ENCODE measurements around the gene RNU1-1.
"Not testable (repeated sequence)": the region's sequence is repeated elsewhere in the genome, so short reads cannot be mapped to it uniquely, and the experiment has no call there.

RNU1-1 gene

DNA sequence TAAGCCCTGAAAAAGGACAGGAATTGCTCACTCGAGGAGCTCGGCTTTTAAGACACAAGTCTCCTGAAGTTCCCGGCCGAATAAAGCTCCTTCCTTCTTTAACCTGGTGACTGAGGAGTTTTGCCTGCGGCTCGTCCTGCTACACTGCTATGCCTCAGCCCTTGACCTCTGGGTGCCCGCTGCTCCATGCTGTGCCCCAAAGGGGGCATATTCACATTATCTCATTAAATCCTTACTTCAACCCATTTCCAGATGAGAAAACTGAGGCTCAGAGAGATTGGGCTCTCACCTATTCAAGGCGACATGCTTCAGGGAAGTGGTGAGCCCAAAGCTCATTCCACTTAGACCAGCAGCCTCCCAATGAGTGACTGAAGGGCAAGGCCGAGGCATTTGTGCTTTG is 20.4 kb downstream of the RNU1-1 start:
- not testable (repeated sequence) for DNase-seq (ENCODE audit: low read depth in 2 of 2)

DNA sequence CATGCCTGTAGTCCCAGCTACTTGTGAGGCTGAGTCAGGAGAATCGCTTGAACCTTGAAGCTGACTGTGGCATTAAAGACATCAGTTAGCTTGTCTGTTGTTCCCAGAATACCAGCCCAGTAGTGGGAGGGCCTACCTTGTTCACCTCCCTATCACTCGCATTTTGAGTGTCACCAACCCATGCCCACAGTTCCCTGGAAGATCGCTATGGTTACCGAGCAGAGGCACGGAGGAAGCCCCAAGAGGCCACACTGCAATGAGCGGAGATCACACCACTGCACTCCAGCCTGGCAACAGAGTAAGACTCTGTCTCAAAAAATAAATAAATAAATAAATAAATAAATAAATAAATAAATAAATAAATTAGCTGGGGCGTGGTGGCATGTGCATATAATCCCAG is 21.1 kb downstream of the RNU1-1 start:
- not testable (repeated sequence) for DNase-seq (ENCODE audit: low read depth in 2 of 2)

DNA sequence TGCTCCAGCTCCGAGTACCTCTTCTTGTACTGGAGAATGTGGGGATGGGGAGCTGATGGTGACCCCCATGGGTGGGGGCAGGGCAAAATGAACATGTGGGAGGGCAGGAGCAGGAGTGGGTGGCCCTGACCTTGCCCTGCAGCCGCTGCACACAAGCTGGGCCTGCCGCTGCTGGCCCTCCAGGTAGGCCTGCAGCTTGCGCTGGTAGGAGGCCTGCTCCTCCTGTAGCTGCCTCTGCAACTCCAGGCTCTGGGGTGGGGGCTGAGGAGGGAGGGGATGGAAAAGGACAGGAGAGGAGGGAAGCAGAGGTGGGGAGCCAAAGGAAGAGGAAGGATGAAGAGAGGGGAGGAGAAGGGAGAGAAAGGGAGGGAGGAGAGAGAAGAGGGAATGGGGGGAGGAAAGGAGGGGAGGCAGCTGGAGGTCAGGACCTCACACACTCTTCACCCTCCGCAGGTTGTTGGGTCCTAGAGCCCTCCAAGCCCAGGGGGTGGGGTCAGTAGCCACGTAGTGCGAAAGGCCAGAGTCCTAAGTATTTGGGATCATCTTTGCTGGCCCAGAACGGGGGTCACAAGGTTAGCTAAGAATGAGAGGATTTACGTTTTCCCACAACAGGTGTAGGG is 22.9 kb downstream of the RNU1-1 start:
- no peak for DNase-seq (ENCODE audit: low read depth in 2 of 2)

- not testable (repeated sequence) for DNase-seq (ENCODE audit: low read depth in 2 of 2)
Observed at GRCh38 chr1:16489195-16489880, 24.7 kb downstream of the RNU1-1 start.

GRCh38 chr1:16487011-16487410 is 27.1 kb downstream of the RNU1-1 start:
- DNase-seq (ENCODE audit: low read depth in 2 of 2) = not testable (repeated sequence)

DNA sequence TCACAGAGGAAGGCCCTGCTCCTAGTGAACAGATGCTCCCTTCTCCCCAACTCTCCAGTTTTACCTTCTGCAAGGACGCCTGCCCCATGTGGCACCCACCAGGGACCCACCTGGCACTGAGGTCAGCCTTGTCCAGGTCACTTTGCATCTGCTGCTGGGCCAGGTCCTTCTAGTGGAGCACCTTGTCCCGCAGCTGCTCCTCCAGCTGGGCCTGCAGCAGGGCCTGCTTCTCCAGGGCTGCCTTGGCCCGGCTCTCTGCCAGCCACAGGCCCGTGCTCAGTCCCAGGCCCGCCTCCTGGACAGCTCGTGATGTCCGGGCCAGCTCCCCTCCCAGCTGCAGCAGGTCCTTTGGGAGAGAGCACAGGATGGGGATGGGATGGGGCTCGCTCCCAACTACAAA is 27.8 kb downstream of the RNU1-1 start:
- not testable (repeated sequence) for DNase-seq (ENCODE audit: low read depth in 2 of 2)

- DNase-seq (ENCODE audit: low read depth in 2 of 2) = no peak
Observed at GRCh38 chr1:16484931-16485330, 29.2 kb downstream of the RNU1-1 start.

DNA sequence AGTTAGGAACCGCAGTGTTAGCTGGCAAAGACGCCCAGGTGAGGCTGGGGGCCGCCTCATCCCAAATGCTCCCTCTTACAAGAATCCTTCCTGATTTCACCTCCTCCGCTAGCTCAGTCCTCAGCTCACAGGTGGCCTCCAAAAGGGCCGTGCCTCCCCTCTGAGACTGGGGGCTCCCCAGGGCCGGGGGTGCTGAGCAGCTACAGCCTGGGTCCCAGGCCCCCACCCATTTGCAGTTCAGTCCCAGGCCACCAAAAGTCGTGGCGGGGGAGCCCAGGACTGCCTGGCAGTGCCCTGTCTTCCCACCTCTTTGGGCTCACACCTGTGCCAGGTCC is 29.6 kb downstream of the RNU1-1 start:
- DNase-seq (ENCODE audit: low read depth in 2 of 2) = no peak

DNA sequence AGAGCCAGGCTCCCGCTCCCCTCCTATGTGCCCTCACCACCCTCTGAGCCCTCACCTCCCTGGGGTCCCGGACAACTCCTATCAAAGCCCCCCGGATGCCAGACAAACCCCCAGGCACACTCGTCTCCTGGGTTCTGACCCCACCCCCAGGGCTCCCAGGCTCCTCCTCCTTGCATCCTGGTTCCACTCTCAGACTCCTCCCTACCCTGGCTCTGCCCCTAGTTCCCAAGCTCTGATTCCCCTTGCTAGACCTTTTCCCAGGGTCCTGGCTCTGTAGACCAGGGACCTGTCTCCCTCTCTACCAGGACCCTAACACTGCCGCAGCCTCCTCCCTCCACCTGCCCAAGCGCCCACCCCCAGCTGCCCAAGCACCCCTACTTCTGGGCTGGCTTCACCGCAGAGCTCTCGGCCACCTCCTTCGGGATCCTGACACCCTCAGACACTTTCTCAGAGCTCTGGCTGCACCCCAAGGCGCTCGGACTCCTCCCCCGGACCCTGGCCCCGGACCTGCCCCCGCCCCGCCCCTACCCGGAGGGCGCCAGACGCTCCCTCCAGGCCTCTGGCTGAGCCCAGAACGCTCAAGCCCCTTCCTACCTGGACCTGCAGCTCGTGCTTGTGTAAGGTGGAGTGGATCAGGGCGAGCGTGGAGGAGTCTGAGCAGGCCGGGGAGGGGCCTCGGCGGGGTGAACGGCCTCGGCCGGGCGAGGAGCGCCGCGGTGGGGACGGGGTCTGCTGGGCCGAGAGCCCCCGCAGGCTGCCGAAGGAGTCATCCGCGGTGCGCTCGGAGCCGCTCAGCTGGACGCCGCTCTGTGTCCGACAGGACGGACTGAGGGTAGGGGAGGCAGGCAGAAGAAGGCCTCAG is 30.2 kb downstream of the RNU1-1 start:
- DNase-seq (ENCODE audit: low read depth in 2 of 2) = not testable (repeated sequence)

- not testable (repeated sequence) for DNase-seq (ENCODE audit: low read depth in 2 of 2)
Observed at GRCh38 chr1:16483146-16483545, 30.9 kb downstream of the RNU1-1 start.

GRCh38 chr1:16478091-16478490 is 36.0 kb downstream of the RNU1-1 start:
- DNase-seq (ENCODE audit: low read depth in 2 of 2) = no peak

- not testable (repeated sequence) for DNase-seq (ENCODE audit: low read depth in 2 of 2)
Observed at GRCh38 chr1:16475771-16476770, 38.0 kb downstream of the RNU1-1 start.

GRCh38 chr1:16474891-16475290 is 39.2 kb downstream of the RNU1-1 start:
- not testable (repeated sequence) for DNase-seq (ENCODE audit: low read depth in 2 of 2)

DNA sequence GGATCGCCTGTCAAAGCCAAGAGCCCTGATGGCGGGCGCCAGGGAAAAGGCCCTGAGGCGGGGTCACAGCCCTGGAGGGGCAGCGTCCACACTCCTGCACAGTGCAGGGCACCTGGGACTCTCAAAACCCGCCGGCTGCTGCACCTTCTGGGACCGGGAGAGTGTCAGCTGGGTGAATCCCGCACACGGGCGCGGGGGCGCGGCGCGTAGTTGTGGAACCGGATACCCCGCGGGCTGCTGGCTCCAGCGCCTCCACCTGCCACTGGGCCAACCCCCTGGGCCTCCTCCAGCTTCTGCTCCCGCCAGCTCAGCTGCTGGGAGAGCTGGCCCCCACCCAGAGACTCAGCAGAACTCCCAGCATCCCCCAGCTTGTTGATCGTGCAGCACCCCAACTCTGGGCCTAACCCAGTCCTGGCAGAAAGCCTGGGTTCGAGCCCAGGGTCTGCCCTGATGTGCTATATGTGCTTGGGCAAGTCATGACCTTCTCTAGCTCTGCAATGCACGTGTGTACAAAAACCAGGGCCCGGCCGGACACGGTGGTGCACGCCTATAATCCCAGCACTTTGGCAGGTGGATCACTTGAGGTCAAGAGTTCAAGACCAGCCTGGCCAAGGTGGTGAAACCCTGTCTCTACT is 39.8 kb downstream of the RNU1-1 start:
- no peak for DNase-seq (ENCODE audit: low read depth in 2 of 2)

- DNase-seq (ENCODE audit: low read depth in 2 of 2) = no peak
Observed at GRCh38 chr1:16468558-16468957, 45.5 kb downstream of the RNU1-1 start.

GRCh38 chr1:16464917-16465625 is 49.0 kb downstream of the RNU1-1 start:
- no peak for DNase-seq (ENCODE audit: low read depth in 2 of 2)
